Mesendoderm (in vitro differentiated cells): Measurements from ENCODE around the gene ARSB.
"Not testable (repeated sequence)": the region's sequence is repeated elsewhere in the genome, so short reads cannot be mapped to it uniquely, and the experiment has no call there.

ENCODE experiments used
- DNase-seq: peaks from one replicate; pipeline ENCODE4 v3.0.0; 2013
- H2AK5ac ChIP-seq: 2 replicates; pipeline ENCODE4 v1.6.1; 2013; ENCODE audit warnings: low read length, inconsistent platforms
- H2BK120ac ChIP-seq: 2 replicates; pipeline ENCODE4 v1.6.1; 2013; ENCODE audit warnings: low read depth, mild to moderate bottlenecking, low read length, moderate library complexity, mixed read lengths
- H2BK15ac ChIP-seq: replicated peaks from 2 replicates; pipeline ENCODE4 v1.6.1; 2013; ENCODE audit warnings: low read depth, mild to moderate bottlenecking, moderate library complexity
- H2BK5ac ChIP-seq: 2 replicates; pipeline ENCODE4 v1.6.1; 2013; ENCODE audit warnings: low read length, inconsistent platforms
- H3K18ac ChIP-seq: 2 replicates; pipeline ENCODE4 v1.6.1; 2013; ENCODE audit warnings: mild to moderate bottlenecking, low read length, mixed read lengths
- H3K23ac ChIP-seq: one replicate; pipeline ENCODE4 v1.6.1; 2013; ENCODE audit warnings: low read length
- H3K27ac ChIP-seq: 2 replicates; pipeline ENCODE4 v1.5.1; 2013; ENCODE audit warnings: low read depth, mild to moderate bottlenecking, inconsistent platforms, low read length, moderate library complexity
- H3K27me3 ChIP-seq: 2 replicates; pipeline ENCODE4 v1.6.1; 2013; ENCODE audit warnings: low read length, control low read depth, mild to moderate bottlenecking, inconsistent platforms; ENCODE audit not compliant: insufficient read depth, poor library complexity
- H3K36me3 ChIP-seq: 2 replicates; pipeline ENCODE4 v1.6.1; 2013; ENCODE audit warnings: low read length, inconsistent platforms; ENCODE audit not compliant: control insufficient read depth, insufficient read depth
- H3K4ac ChIP-seq: one replicate; pipeline ENCODE4 v1.6.1; 2013; ENCODE audit warnings: low read depth, mild to moderate bottlenecking, low read length, moderate library complexity
- H3K4me1 ChIP-seq: 2 replicates; pipeline ENCODE4 v1.6.1; 2013; ENCODE audit warnings: low read depth, low read length, inconsistent platforms; ENCODE audit not compliant: control insufficient read depth
- H3K4me2 ChIP-seq: 2 replicates; pipeline ENCODE4 v1.6.1; 2013; ENCODE audit warnings: low read length
- H3K4me3 ChIP-seq: 2 replicates; pipeline ENCODE4 v1.5.1; 2013; ENCODE audit warnings: mild to moderate bottlenecking, low read length
- H3K56ac ChIP-seq: one replicate; pipeline ENCODE4 v1.6.1; 2013; ENCODE audit warnings: low read length
- H3K79me1 ChIP-seq: 2 replicates; pipeline ENCODE4 v1.6.1; 2013; ENCODE audit warnings: low read length, inconsistent platforms
- H3K79me2 ChIP-seq: 2 replicates; pipeline ENCODE4 v1.6.1; 2013; ENCODE audit warnings: mild to moderate bottlenecking, low read length; ENCODE audit not compliant: control insufficient read depth, insufficient read depth
- H3K9ac ChIP-seq: 2 replicates; pipeline ENCODE4 v1.6.1; 2013; ENCODE audit warnings: low read length, inconsistent platforms
- H4K5ac ChIP-seq: one replicate; pipeline ENCODE4 v1.6.1; 2013; ENCODE audit warnings: low read length
- H4K8ac ChIP-seq: one replicate; pipeline ENCODE4 v1.6.1; 2013; ENCODE audit warnings: low read depth, mild to moderate bottlenecking, control low read depth, low read length, moderate library complexity
- WGBS: extraction: QIAGEN DNeasy Blood & Tissue Kit; methylation state at CpG from one replicate; pipeline ENCODE4 v1.1.7; 2013; ENCODE audit warnings: low lambda C conversion rate, missing lambda C conversion rate; ENCODE audit not compliant: insufficient coverage; ENCODE audit errors: extremely low coverage; 5-methylcytosine and 5-hydroxymethylcytosine counted together

Gene ARSB

DNA sequence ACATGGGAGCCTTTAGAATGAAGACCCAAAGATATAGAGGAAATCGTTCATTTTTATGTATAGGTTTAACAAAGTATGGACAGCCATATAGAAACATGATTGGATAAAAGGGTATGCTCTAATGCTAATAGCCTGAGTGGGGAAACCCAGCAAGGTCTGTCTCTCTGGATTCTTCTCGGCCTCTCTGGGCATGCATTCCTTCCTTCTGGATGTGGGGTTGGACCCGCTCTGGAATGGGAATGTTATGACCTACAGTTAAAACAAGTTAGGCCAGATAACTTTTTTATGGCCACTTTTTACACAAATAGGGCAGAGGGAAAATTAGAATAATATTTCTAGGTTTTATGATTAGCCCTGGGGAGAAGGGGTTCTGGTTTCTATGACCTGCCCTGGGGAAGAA, 103.2 kb downstream of the ARSB start:
- no peak for DNase-seq
- no peaks in the 10 kb centered on the region for H3K4me1 ChIP-seq
- no peak overlapping the region for H3K56ac ChIP-seq
- no peak overlapping the region for H2BK15ac ChIP-seq
- no peak overlapping the region for H3K9ac ChIP-seq
- no peaks in the 10 kb centered on the region for H3K79me2 ChIP-seq
- no peak overlapping the region for H4K8ac ChIP-seq
- H2AK5ac ChIP-seq: no peak overlapping the region
- no peak overlapping the region for H3K4me2 ChIP-seq
- no CpG with 5 or more reads among the region's 3 CpGs for WGBS
- no peak overlapping the region for H3K18ac ChIP-seq
- no peak overlapping the region for H3K23ac ChIP-seq
- H2BK120ac ChIP-seq: no peak overlapping the region
- H3K4me3 ChIP-seq: no peak overlapping the region
- no peak overlapping the region for H3K27ac ChIP-seq
- no peak overlapping the region for H3K4ac ChIP-seq
- no peaks in the 10 kb centered on the region for H3K27me3 ChIP-seq
- no peaks in the 10 kb centered on the region for H3K79me1 ChIP-seq
- no peak overlapping the region for H4K5ac ChIP-seq
- no peak overlapping the region for H2BK5ac ChIP-seq
- no peaks in the 10 kb centered on the region for H3K36me3 ChIP-seq

DNA sequence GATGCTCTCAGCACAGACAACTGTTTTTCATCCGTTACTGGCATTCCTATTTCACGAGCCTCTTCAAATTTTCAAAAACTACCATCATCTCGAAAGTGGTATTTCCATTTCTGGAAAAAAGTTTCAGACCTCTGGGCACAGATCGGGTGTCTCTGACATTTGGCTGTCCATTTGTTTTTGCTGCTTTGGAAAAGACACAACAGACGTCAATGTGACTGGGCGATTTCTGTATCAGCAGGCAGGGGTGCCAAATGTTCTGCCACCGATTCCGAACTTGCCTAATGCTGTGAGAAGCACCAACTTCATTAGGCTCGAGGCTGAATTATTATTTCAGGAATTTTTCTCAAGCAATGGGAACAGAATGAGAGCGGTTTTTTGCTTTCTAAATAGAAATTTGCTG, 105.6 kb downstream of the ARSB start:
- no peak overlapping the region for H4K5ac ChIP-seq
- H3K9ac ChIP-seq: no peak overlapping the region
- H3K4me2 ChIP-seq: no peak overlapping the region
- DNase-seq: no peak
- H3K79me1 ChIP-seq: no peaks in the 10 kb centered on the region
- no peak overlapping the region for H3K56ac ChIP-seq
- H3K27me3 ChIP-seq: no peaks in the 10 kb centered on the region
- no peak overlapping the region for H2BK5ac ChIP-seq
- no peak overlapping the region for H3K18ac ChIP-seq
- no peaks in the 10 kb centered on the region for H3K36me3 ChIP-seq
- H3K79me2 ChIP-seq: no peaks in the 10 kb centered on the region
- no peak overlapping the region for H3K23ac ChIP-seq
- no CpG with 5 or more reads among the region's 10 CpGs for WGBS
- no peak overlapping the region for H2BK120ac ChIP-seq
- no peak overlapping the region for H3K27ac ChIP-seq
- no peak overlapping the region for H4K8ac ChIP-seq
- H3K4me1 ChIP-seq: no peaks in the 10 kb centered on the region
- H2AK5ac ChIP-seq: no peak overlapping the region
- H2BK15ac ChIP-seq: no peak overlapping the region
- no peak overlapping the region for H3K4me3 ChIP-seq
- no peak overlapping the region for H3K4ac ChIP-seq

DNA sequence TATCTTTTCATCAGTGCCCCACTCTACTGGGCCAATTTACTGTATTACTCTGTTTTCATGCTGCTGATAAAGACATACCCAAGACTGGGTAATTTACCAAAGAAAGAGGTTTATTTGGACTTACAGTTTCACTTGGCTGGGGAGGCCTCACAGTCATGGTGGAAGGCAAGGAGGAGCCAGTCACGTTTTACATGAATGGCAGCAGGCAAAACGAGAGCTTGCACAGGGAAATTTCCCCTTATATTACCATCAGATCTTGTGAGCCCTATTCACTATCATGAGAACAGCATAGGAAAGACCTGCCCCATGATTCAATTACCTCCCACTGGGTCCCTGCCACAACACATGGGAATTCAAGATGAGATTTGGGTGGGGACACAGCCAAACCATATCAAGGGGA, 119.0 kb downstream of the ARSB start:
- H3K9ac ChIP-seq, H4K5ac ChIP-seq, H3K79me2 ChIP-seq, H2AK5ac ChIP-seq, H3K4me2 ChIP-seq, H2BK5ac ChIP-seq, DNase-seq, H2BK120ac ChIP-seq, H4K8ac ChIP-seq, H3K27ac ChIP-seq, H3K18ac ChIP-seq, H3K4ac ChIP-seq, H2BK15ac ChIP-seq, H3K36me3 ChIP-seq, H3K4me3 ChIP-seq, H3K4me1 ChIP-seq, H3K79me1 ChIP-seq, H3K27me3 ChIP-seq, H3K56ac ChIP-seq, H3K23ac ChIP-seq: not testable (repeated sequence)
- WGBS: no CpG with 5 or more reads among the region's 2 CpGs

DNA sequence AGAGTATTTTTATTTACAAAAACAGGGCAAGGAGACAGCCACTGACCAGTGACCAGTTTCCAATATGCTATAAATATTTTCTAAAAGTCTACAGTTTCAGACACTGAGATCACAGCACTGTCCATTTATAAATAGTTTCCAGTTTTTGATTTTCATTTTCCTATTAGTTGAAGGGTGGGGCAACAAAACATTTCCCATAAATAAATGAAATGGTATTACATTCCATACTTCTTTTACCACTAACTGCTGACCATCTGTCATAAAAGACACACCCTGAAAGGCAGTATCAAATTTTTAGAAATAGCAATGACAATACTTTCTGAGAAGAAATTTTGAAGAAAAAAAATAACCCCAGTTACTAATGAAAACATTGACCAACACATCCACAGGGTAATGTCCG, 126.7 kb downstream of the ARSB start:
- no peak overlapping the region for H3K9ac ChIP-seq
- no peak overlapping the region for H3K23ac ChIP-seq
- no peaks in the 10 kb centered on the region for H3K79me1 ChIP-seq
- H3K27ac ChIP-seq: no peak overlapping the region
- H2AK5ac ChIP-seq: no peak overlapping the region
- H3K4me2 ChIP-seq: no peak overlapping the region
- no peak overlapping the region for H3K18ac ChIP-seq
- no peak for DNase-seq
- no peaks in the 10 kb centered on the region for H3K79me2 ChIP-seq
- no peaks in the 10 kb centered on the region for H3K27me3 ChIP-seq
- no peak overlapping the region for H4K5ac ChIP-seq
- no peak overlapping the region for H2BK120ac ChIP-seq
- no peak overlapping the region for H4K8ac ChIP-seq
- no peak overlapping the region for H2BK15ac ChIP-seq
- no peak overlapping the region for H3K4me3 ChIP-seq
- WGBS: no CpG with 5 or more reads among the region's 1 CpG
- H3K56ac ChIP-seq: no peak overlapping the region
- no peaks in the 10 kb centered on the region for H3K36me3 ChIP-seq
- H2BK5ac ChIP-seq: no peak overlapping the region
- H3K4ac ChIP-seq: no peak overlapping the region
- H3K4me1 ChIP-seq: no peaks in the 10 kb centered on the region

DNA sequence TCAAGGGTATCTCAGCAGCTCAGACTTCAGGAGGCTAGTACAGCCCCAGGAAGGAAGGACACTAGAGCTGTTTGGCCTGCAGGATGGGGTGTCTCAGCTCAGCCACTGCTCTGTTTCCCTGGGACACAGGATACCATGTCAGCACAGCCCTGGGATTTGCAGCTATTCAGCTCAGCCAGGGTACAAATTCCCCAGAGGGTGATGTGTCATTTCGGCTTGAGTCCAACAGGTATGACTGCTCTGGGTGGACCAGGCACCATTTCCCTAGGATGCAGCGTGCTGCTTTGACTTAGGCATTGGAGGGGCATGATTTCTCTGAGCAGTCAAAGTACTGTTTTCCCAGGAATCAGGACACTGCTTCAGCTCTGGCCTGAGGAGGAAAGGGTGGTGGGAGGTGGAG, 130.1 kb downstream of the ARSB start:
- no peak overlapping the region for H4K5ac ChIP-seq
- no peak for DNase-seq
- no peak overlapping the region for H3K56ac ChIP-seq
- no peak overlapping the region for H3K4me2 ChIP-seq
- H4K8ac ChIP-seq: no peak overlapping the region
- no peak overlapping the region for H3K18ac ChIP-seq
- no peaks in the 10 kb centered on the region for H3K27me3 ChIP-seq
- H3K4me3 ChIP-seq: no peak overlapping the region
- H3K4ac ChIP-seq: no peak overlapping the region
- H2AK5ac ChIP-seq: no peak overlapping the region
- H3K36me3 ChIP-seq: no peaks in the 10 kb centered on the region
- no peak overlapping the region for H2BK15ac ChIP-seq
- no peaks in the 10 kb centered on the region for H3K4me1 ChIP-seq
- H3K27ac ChIP-seq: no peak overlapping the region
- no CpG with 5 or more reads among the region's 2 CpGs for WGBS
- H2BK5ac ChIP-seq: no peak overlapping the region
- no peaks in the 10 kb centered on the region for H3K79me2 ChIP-seq
- H3K79me1 ChIP-seq: no peaks in the 10 kb centered on the region
- no peak overlapping the region for H3K23ac ChIP-seq
- H3K9ac ChIP-seq: no peak overlapping the region
- no peak overlapping the region for H2BK120ac ChIP-seq

DNA sequence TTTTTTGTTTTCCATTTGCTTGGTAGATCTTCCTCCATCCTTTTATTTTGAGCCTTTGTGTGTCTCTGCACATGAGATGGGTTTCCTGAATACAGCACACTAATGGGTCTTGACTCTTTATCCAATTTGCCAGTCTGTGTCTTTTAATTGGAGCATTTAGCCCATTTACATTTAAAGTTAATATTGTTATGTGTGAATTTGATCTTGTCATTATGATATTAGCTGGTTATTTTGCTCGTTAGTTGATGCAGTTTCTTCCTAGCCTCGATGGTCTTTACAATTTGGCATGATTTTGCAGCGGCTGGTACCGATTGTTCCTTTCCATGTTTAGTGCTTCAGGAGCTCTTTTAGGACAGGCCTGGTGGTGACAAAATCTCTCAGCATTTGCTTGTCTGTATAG, 133.2 kb downstream of the ARSB start:
- H3K79me1 ChIP-seq, H3K4ac ChIP-seq, H3K27ac ChIP-seq, H3K18ac ChIP-seq, H3K79me2 ChIP-seq, H3K56ac ChIP-seq, H4K5ac ChIP-seq, H3K4me2 ChIP-seq, DNase-seq, H2BK120ac ChIP-seq, H3K4me1 ChIP-seq, H3K36me3 ChIP-seq, H3K9ac ChIP-seq, H3K27me3 ChIP-seq, H2BK5ac ChIP-seq, H2BK15ac ChIP-seq, H4K8ac ChIP-seq, H3K23ac ChIP-seq, H2AK5ac ChIP-seq, H3K4me3 ChIP-seq: not testable (repeated sequence)
- no CpG with 5 or more reads among the region's 4 CpGs for WGBS
